ENCODE results near the gene C1orf167. TPM values are rescaled to one million over a fixed set of nuclear protein-coding genes. Genes with fewer than 3 reads are reported as not detected.

C1orf167 gene
- total RNA-seq, 1 experiment from 2014 or later = 0.39 TPM

- Histone ChIP-seq H4K20me1 (ENCODE audit: control insufficient read depth, insufficient read depth, insufficient read length) (no peaks in the 10 kb centered on the region), H3K56ac (ENCODE audit: insufficient read length, low read depth, low read length) (no peak overlapping the region), H3K27ac (ENCODE audit: insufficient read length, low read depth, low read length) (no peak overlapping the region), H2BK5ac (ENCODE audit: insufficient read length, low read length) (no peak overlapping the region), H3T11ph (ENCODE audit: low read length) (no peak overlapping the region), H2AFZ (ENCODE audit: low read length) (no peak overlapping the region), H3K14ac (ENCODE audit: insufficient read depth, low read length) (no peak overlapping the region), H4K5ac (ENCODE audit: insufficient read length, low read depth, low read length) (no peak overlapping the region), H3K79me1 (ENCODE audit: insufficient read depth, low read depth, low read length, poor library complexity, severe bottlenecking) (no peaks in the 10 kb centered on the region), H2BK15ac (ENCODE audit: low read depth, low read length) (no peak overlapping the region), H3K9me3 (ENCODE audit: control insufficient read depth, low read depth, low read length) (no peaks in the 10 kb centered on the region), H2BK120ac (ENCODE audit: low read depth, low read length, poor library complexity, severe bottlenecking) (no peak overlapping the region), H2BK12ac (ENCODE audit: insufficient read length, low read depth, low read length) (no peak overlapping the region), H3K9ac (ENCODE audit: extremely low read depth, insufficient read length, low read length) (no peak overlapping the region), H3K23me2 (ENCODE audit: insufficient read length, low read depth, low read length, poor library complexity, severe bottlenecking) (no peaks in the 10 kb centered on the region), H3K4me1 (ENCODE audit: insufficient read depth, low read length) (no peaks in the 10 kb centered on the region), H3K4me2 (ENCODE audit: insufficient read depth, insufficient read length, low read length) (no peak overlapping the region), H3K79me2 (ENCODE audit: insufficient read depth, low read length) (no peaks in the 10 kb centered on the region), H4K8ac (replicated peaks; ENCODE audit: insufficient read length, low read depth, low read length) (no peak overlapping the region), H2AK5ac (ENCODE audit: insufficient read length, low read length) (no peak overlapping the region), H2BK20ac (ENCODE audit: low read depth, low read length, poor library complexity, severe bottlenecking) (no peak overlapping the region), H3K23ac (ENCODE audit: insufficient read length, low read depth, low read length) (no peak overlapping the region), H3K18ac (ENCODE audit: insufficient read length, low read depth, low read length) (no peak overlapping the region), H4K91ac (ENCODE audit: insufficient read length, low read depth, low read length) (no peak overlapping the region), H3K4ac (ENCODE audit: low read depth, low read length) (no peak overlapping the region), H3K27me3 (ENCODE audit: insufficient read depth, low read length) (no peaks in the 10 kb centered on the region)
- Mint-ChIP-seq H3K9me3 (no peaks in the 10 kb centered on the region), H3K27me3 (ENCODE audit: low read depth) (no peaks in the 10 kb centered on the region), H3K36me3 (ENCODE audit: insufficient read depth in 1 of 3, low read depth in 3 of 3) (peaks cover 16 to 58% (median 45%) of the 10 kb centered on the region in 3 experiments; a peak in 6 of 7 replicates), H3K4me3 (no peak overlapping the region; a peak in 1 of 5 replicates), H3K4me1 (no peaks in the 10 kb centered on the region), H3K27ac (no peak overlapping the region)
- no CpG with 5 or more reads among the region's 14 CpGs for WGBS (ENCODE audit: extremely low coverage, insufficient read length, low lambda C conversion rate)
- TF ChIP-seq, protein P1, sequence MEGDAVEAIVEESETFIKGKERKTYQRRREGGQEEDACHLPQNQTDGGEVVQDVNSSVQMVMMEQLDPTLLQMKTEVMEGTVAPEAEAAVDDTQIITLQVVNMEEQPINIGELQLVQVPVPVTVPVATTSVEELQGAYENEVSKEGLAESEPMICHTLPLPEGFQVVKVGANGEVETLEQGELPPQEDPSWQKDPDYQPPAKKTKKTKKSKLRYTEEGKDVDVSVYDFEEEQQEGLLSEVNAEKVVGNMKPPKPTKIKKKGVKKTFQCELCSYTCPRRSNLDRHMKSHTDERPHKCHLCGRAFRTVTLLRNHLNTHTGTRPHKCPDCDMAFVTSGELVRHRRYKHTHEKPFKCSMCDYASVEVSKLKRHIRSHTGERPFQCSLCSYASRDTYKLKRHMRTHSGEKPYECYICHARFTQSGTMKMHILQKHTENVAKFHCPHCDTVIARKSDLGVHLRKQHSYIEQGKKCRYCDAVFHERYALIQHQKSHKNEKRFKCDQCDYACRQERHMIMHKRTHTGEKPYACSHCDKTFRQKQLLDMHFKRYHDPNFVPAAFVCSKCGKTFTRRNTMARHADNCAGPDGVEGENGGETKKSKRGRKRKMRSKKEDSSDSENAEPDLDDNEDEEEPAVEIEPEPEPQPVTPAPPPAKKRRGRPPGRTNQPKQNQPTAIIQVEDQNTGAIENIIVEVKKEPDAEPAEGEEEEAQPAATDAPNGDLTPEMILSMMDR (conservative IDR thresholded peaks at IDR 0.05) = no peak
- DNase-seq = no peak
These were observed 33.4 kb downstream of the C1orf167 start for GRCh38 chr1:11795238-11795890.
